HL-60 (cell line): Measurements from ENCODE around the gene SCG2.

Experiments used
- DNase-seq, 2 experiments: peaks; one replicate each; pipeline ENCODE4 v3.0.0-alpha.2; 2010 to 2020; ENCODE audit warnings: low read depth in 1 of 2, low spot score in 1 of 2
- H3K27ac ChIP-seq: fragments of 250-450 bp; sonication (Bioruptor Pico); replicated peaks from 2 replicates; pipeline ENCODE4 v1.5.1; 2020; ENCODE audit warnings: mild to moderate bottlenecking, moderate library complexity
- H3K27me3 ChIP-seq: fragments of 250-450 bp; sonication (Bioruptor Pico); 2 replicates; pipeline ENCODE4 v1.5.1; 2021; ENCODE audit warnings: mild to moderate bottlenecking, moderate library complexity; ENCODE audit not compliant: insufficient read depth, poor library complexity, severe bottlenecking
- H3K4me3 ChIP-seq: replicated peaks from 2 replicates; pipeline ENCODE4 v1.5.1; 2011; ENCODE audit warnings: mild to moderate bottlenecking, control low read depth, low read length; ENCODE audit not compliant: insufficient read depth
- CTCF ChIP-seq: IDR thresholded peaks from one replicate; pipeline ENCODE4 v1.5.1; 2011; ENCODE audit warnings: low read length, control low read depth, inconsistent platforms; ENCODE audit not compliant: insufficient read depth
- GABPA ChIP-seq: IDR thresholded peaks from 2 replicates; pipeline ENCODE4 v1.6.1; 2012; ENCODE audit warnings: low read depth
- POLR2AphosphoS5 ChIP-seq: IDR thresholded peaks from 2 replicates; pipeline ENCODE4 v1.6.1; 2012; ENCODE audit warnings: low read depth
- SPI1 ChIP-seq: IDR thresholded peaks from 2 replicates; pipeline ENCODE4 v1.6.1; 2012; ENCODE audit warnings: low read depth, mild to moderate bottlenecking, borderline replicate concordance
- TF ChIP-seq, protein P1 (sequence below): IDR thresholded peaks from 2 replicates; pipeline ENCODE4 v1.6.1; 2012; ENCODE audit warnings: low read depth; ENCODE audit not compliant: insufficient replicate concordance

Gene SCG2

DNA sequence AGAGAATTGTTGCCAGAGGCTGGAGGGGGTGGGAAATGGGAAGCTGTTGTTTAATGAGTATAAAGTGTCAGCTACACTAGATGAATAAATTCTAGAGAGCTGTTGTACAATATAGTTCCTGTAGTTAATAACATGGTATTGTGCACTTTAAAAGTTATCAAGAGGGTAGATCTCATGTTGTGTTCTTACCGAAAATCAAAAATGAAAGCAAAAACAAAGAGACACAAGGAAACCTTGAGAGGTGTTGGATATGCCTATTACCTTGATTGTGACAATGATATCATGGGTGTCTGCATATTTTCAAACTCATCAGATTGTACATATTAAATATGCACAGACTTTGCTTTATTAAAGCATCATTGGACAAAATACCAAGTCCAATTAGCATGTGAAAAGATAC is 43.2 kb downstream of the SCG2 start:
- Histone ChIP-seq H3K27me3 (no peaks in the 10 kb centered on the region), H3K27ac (no peak overlapping the region), H3K4me3 (no peak overlapping the region)
- DNase-seq = no peak
- TF ChIP-seq CTCF (no peak), POLR2AphosphoS5 (no peak), SPI1 (no peak), GABPA (no peak)
- TF ChIP-seq, protein P1, sequence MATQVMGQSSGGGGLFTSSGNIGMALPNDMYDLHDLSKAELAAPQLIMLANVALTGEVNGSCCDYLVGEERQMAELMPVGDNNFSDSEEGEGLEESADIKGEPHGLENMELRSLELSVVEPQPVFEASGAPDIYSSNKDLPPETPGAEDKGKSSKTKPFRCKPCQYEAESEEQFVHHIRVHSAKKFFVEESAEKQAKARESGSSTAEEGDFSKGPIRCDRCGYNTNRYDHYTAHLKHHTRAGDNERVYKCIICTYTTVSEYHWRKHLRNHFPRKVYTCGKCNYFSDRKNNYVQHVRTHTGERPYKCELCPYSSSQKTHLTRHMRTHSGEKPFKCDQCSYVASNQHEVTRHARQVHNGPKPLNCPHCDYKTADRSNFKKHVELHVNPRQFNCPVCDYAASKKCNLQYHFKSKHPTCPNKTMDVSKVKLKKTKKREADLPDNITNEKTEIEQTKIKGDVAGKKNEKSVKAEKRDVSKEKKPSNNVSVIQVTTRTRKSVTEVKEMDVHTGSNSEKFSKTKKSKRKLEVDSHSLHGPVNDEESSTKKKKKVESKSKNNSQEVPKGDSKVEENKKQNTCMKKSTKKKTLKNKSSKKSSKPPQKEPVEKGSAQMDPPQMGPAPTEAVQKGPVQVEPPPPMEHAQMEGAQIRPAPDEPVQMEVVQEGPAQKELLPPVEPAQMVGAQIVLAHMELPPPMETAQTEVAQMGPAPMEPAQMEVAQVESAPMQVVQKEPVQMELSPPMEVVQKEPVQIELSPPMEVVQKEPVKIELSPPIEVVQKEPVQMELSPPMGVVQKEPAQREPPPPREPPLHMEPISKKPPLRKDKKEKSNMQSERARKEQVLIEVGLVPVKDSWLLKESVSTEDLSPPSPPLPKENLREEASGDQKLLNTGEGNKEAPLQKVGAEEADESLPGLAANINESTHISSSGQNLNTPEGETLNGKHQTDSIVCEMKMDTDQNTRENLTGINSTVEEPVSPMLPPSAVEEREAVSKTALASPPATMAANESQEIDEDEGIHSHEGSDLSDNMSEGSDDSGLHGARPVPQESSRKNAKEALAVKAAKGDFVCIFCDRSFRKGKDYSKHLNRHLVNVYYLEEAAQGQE = no peak

- no peaks in the 10 kb centered on the region for H3K27me3 ChIP-seq
- no peak overlapping the region for H3K27ac ChIP-seq
- TF ChIP-seq CTCF = no peak
- peak; percentile 94 for TF ChIP-seq SPI1
- TF ChIP-seq POLR2AphosphoS5 = no peak
- TF ChIP-seq, protein P1 = no peak
- TF ChIP-seq GABPA = no peak
- peak in 1 of 2 experiments; percentile 6 for DNase-seq
- no peak overlapping the region for H3K4me3 ChIP-seq
Observed at GRCh38 chr2:223554923-223555322, 47.2 kb downstream of the SCG2 start.

DNA sequence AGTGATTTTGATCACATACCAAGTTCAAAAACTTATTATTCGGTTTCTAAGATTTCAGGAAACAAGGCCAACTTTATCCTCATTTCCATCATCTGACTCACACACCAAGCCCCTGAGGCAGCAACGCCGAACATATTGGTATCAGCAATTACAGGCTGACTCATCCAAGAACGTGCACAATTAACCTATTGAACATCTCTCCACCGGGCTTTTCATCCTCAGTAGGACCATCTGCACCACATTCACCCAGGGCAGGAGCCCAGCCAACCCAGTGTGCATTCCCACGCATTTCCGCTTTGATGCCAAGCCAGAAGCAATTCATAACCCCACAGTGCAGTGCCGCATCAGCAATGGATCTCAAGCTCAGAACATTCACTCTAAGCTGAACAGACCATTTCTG is 52.9 kb downstream of the SCG2 start:
- no peak for TF ChIP-seq GABPA
- no peak for TF ChIP-seq SPI1
- TF ChIP-seq CTCF = no peak
- TF ChIP-seq POLR2AphosphoS5 = no peak
- no peaks in the 10 kb centered on the region for H3K27me3 ChIP-seq
- H3K27ac ChIP-seq = no peak overlapping the region
- H3K4me3 ChIP-seq = no peak overlapping the region
- no peak for DNase-seq

- TF ChIP-seq SPI1 = no peak
- TF ChIP-seq POLR2AphosphoS5 = no peak
- no peak for TF ChIP-seq CTCF
- TF ChIP-seq GABPA = no peak
- TF ChIP-seq, protein P1 = no peak
- Histone ChIP-seq H3K4me3 (no peak overlapping the region), H3K27ac (no peak overlapping the region), H3K27me3 (no peaks in the 10 kb centered on the region)
- DNase-seq = no peak
Observed at GRCh38 chr2:223548194-223548593, 54.0 kb downstream of the SCG2 start.
